A549 (cell line): ENCODE data around the gene PTCD1.

ENCODE experiments used
- GATA3 ChIP-seq: IDR thresholded peaks from 2 replicates; pipeline ENCODE4 v1.6.1; 2012; ENCODE audit warnings: borderline replicate concordance
- KDM1A ChIP-seq: fragments of 200-600 bp; sonication (generic); IDR thresholded peaks from 2 replicates; pipeline ENCODE4 v1.6.1; 2016; ENCODE audit warnings: low read depth, mild to moderate bottlenecking
- MAX ChIP-seq: IDR thresholded peaks from 2 replicates; pipeline ENCODE4 v1.6.1; 2012
- POLR2A ChIP-seq: IDR thresholded peaks from 2 replicates; pipeline ENCODE4 v1.6.1; 2012; ENCODE audit warnings: mild to moderate bottlenecking, low read length
- REST ChIP-seq: fragments of 200-600 bp; sonication (generic); IDR thresholded peaks from 2 replicates; pipeline ENCODE4 v1.6.1; 2016; ENCODE audit warnings: antibody characterized with exemption, mild to moderate bottlenecking, moderate library complexity
- SREBF2 ChIP-seq: fragments of 450-650 bp; IDR thresholded peaks from 2 replicates; pipeline ENCODE4 v1.6.1; 2014; ENCODE audit warnings: mild to moderate bottlenecking, moderate library complexity
- TF ChIP-seq, protein P1 (sequence below): fragments of >200 bp; sonication (Bioruptor Twin); formaldehyde crosslinking; IDR thresholded peaks from 3 replicates; pipeline ENCODE4 v1.5.1; 2016

- TF ChIP-seq, protein P1, sequence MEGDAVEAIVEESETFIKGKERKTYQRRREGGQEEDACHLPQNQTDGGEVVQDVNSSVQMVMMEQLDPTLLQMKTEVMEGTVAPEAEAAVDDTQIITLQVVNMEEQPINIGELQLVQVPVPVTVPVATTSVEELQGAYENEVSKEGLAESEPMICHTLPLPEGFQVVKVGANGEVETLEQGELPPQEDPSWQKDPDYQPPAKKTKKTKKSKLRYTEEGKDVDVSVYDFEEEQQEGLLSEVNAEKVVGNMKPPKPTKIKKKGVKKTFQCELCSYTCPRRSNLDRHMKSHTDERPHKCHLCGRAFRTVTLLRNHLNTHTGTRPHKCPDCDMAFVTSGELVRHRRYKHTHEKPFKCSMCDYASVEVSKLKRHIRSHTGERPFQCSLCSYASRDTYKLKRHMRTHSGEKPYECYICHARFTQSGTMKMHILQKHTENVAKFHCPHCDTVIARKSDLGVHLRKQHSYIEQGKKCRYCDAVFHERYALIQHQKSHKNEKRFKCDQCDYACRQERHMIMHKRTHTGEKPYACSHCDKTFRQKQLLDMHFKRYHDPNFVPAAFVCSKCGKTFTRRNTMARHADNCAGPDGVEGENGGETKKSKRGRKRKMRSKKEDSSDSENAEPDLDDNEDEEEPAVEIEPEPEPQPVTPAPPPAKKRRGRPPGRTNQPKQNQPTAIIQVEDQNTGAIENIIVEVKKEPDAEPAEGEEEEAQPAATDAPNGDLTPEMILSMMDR, result no peak
- no peak for TF ChIP-seq REST
- no peak for TF ChIP-seq MAX
- TF ChIP-seq KDM1A, result no peak
- no peak for TF ChIP-seq SREBF2
- TF ChIP-seq GATA3, result no peak
- TF ChIP-seq POLR2A, result no peak
These were observed 26.8 kb upstream of the PTCD1 start for GRCh38 chr7:99465421-99465768.
